PC-9 (cell line): ENCODE results near the gene PRKACG.

Source experiments
- CTCF ChIP-seq: fragments of 200-600 bp; sonication (generic); conservative IDR thresholded peaks from 2 replicates; pipeline ENCODE4 v1.6.1; 2017; ENCODE audit warnings: mixed run types, antibody characterized with exemption, mild to moderate bottlenecking, moderate library complexity
- EZH2 ChIP-seq: fragments of 200-600 bp; sonication (generic); IDR thresholded peaks from 2 replicates; pipeline ENCODE4 v1.8.0; 2017; ENCODE audit warnings: antibody characterized with exemption, low read depth

GRCh38 chr9:68975365-68976043 lies 38.4 kb downstream of the PRKACG start:
- TF ChIP-seq CTCF (no peak), EZH2 (no peak)
